ENCODE measurements around the gene CACNA1G.

GRCh38 chr17:50541716-50542688 lies 18.5 kb upstream of the CACNA1G start:
- TF ChIP-seq CTCF (IDR thresholded peaks at IDR 0.05) (peak in 1 of 4 experiments; percentile 14), POLR2A (IDR thresholded peaks at IDR 0.05) (peak; percentile 64)

Data from prostate gland (tissue), 2 donors.